Stimulated activated CD8-positive, alpha-beta memory T cell treated with anti-CD3 and anti-CD28 coated beads, Interleukin-12 subunit alpha, Interleukin-12 subunit beta, amount 100 ng/mL, for 24 hours (primary cell): ENCODE results near the gene ZC3H12C.

Experiments
- DNase-seq: peaks from one replicate; pipeline ENCODE4 v3.0.0-alpha.2; 2020; ENCODE audit errors: extremely low read depth

ZC3H12C gene

GRCh38 chr11:110077346-110077745, 15.8 kb upstream of the ZC3H12C start:
- DNase-seq = no peak

DNA sequence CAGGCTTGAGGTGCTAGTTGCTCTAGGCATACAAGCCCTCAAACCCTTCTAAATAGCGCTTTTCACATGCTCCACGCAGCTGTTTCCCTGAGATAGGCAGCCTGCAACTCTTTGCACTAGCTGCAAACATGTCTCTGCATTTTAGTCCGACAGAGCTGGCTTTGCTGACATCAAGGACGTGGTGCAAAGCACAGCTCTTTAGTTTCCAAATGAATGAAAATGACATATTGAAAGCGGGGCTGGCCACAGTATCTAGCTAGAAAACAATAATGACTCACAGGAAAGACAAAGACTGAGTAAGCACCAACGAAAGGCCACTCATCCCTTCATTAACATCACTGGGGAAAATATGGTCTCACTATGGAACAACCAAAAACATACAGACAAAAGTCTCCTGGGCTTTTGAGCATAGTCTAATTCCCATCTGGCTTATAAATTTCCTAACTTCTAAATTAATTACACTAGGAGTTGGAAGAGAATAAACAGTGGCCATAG, 15.3 kb upstream of the ZC3H12C start:
- DNase-seq = no peak

DNA sequence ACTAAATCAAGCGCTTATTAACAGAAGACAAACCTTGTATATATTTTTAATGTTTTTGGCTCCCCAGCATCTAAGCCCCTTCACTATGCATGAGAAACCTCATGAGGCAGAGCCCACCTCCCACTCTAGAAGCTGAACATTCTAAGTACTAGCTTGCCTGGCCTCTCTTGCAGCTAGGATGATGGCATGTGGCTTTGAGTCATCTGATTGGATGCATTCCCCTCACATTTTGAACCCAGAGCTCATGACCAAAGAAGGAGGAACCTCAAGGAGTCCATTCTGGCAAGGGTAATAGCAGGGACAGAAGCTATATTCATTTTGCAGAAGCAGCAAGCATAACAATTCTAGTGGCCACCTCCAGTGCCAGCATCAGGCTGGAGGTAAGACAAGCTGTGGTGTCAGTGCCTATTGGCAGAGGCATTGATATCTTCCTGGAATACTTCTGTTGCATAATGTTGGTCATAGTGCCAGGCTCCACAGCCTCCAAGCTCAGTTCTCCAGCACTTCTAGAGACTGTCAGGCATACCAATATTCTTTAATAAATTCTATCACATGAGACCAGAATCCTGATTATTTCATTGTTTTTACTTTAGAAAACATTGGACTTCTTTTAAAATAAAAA, 14.2 kb upstream of the ZC3H12C start:
- no peak for DNase-seq

- no peak for DNase-seq
These were observed 13.5 kb upstream of the ZC3H12C start for GRCh38 chr11:110079726-110080125.

DNA sequence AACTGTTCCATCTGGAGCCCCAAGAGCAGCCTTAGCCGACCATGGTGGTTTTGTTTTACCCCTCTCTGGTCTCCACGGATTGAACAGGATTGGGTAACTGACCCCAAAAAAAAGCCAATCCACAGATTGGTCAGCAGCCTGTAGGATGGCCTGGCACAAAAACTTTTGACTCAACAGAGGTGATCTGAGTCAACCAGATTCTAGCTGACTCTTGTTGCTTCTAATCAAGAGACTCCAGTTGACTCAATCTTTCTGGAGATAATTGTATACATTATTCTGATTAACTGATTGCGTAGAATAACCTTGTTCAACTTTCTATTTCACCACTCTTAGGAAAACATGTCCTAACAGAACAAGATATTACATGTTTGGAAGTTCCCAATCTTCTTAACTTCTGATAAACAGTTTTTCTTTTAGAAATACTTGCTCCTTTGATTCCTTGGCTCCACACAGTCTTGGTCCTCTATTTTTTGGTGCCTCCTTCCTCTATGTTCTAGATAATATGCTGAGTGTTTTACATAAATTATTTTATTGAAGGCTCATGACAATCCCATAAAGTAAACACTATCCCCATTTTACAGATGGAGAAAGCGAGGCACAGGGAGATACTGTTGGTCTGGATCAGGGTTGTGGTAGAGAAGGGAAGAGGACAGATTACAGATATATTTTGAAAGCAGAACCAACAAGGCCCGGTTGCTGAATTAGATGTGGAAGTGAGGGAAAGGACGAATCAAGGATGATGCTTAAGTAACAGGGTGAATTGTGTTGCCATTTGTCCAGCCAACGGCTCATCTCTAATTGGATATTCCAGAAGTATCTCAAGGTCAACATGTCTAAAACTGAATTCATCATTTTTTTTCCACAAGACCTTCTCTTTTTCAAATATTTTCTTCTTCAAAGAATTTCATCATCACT, 11.5 kb upstream of the ZC3H12C start:
- DNase-seq = no peak

DNA sequence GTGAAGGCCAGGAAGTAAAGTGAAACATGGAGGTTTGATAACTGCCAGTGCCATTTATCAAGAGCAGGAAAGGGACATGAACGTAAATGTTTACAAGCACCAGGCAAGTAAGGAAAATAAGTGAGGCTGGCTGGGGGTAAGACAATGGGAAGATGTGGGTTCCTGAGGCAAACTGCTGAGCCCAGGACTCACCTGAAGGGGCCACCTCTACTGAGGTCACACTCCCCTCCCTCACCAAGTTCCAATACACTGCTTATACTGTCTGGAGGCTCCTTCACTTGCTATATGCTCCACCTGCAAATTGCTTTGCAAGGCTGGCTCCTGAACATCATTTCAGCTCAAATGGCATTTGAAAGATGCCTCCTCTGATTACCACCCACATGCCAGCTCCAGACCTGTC, 10.3 kb upstream of the ZC3H12C start:
- no peak for DNase-seq

- DNase-seq = no peak
These were observed 7.8 kb upstream of the ZC3H12C start for GRCh38 chr11:110085255-110085838.

GRCh38 chr11:110086892-110087309, 6.3 kb upstream of the ZC3H12C start:
- no peak for DNase-seq

DNA sequence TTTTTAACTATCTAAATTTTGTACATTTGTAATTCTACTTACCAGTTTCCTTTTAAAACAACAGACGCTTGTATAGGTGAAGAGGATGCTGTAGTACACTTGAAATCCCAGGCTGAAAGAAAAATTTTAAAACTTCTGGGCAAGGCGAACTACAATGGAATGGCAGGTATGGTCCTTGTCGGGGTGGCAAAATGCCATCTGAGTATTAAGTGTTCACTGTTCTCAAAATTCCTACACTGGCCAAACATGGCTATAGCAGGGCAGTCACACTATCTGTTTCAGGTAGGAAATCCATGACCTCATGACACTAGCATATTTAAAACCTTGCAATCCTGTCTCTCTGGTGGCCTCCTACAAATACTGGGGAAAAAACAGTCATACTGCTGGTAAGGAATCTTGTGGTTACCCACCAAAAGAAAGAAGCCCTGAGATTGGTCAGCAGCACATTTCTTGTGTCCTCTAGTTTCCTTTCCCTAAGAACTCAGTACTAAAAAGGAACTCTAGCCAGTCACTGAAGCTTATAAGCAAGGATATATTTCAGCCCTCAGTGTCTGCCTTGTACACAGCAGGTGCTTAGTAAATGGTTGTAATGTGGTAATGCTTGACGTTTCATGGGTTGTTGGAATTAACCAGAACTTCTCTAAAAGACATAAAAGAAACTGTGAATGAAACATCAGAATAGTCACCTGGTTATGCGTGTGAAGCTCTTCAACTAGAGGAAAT, 5.2 kb upstream of the ZC3H12C start:
- DNase-seq = no peak

- DNase-seq = no peak
These were observed 4.5 kb upstream of the ZC3H12C start for GRCh38 chr11:110088535-110089344.

GRCh38 chr11:110089617-110090282, 3.4 kb upstream of the ZC3H12C start:
- DNase-seq = no peak

GRCh38 chr11:110090466-110091026, 2.6 kb upstream of the ZC3H12C start:
- no peak for DNase-seq

- no peak for DNase-seq
These were observed 1.1 kb upstream of the ZC3H12C start for GRCh38 chr11:110092111-110092514.

DNA sequence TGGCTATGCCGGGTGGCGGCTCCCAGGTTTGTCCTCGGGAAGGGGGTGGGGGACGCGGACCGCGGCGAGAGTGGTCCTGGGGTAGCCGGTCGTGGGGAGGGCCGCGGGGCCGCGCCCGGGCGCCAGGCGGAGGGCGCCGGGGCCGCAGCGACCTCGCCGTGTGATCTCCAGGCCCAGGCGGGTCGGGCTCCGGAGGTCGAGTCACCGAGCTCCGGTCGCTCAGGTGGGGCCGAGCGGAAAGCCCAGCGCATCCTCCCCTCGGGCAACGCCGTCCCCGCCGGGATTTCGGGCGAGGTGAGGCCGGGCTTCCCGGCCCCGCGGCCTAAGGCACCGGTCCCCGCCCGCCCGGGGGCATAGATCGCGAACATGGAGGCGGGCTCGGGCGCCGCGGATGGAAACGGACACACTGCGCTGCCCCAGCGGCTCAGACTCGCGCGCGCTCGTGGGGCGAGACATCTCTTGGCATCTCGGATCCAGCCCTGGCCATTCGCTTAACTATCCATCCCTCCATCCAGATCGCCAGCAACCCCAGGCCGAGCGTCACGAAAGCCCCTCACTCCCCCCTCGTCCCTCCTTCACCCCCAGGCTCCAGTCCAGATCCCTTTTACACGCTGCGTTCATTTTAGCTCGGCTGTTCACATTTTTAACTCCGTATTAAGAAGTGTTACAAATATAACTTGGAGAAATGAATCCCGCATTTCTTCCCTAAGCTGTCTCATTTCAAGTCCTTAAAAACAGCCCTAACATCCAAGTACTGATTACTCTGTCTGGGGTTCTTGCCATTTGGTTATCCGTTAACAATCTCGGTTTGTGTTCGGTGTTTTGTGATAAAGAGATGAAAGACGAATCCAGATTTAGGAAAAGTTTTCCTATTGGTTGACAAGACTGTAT, 460 bp downstream of the ZC3H12C start:
- DNase-seq = no peak

GRCh38 chr11:110094298-110095285, 1.4 kb downstream of the ZC3H12C start:
- no peak for DNase-seq

GRCh38 chr11:110095554-110095953, 2.4 kb downstream of the ZC3H12C start:
- no peak for DNase-seq

GRCh38 chr11:110096496-110096895, 3.3 kb downstream of the ZC3H12C start:
- no peak for DNase-seq

DNA sequence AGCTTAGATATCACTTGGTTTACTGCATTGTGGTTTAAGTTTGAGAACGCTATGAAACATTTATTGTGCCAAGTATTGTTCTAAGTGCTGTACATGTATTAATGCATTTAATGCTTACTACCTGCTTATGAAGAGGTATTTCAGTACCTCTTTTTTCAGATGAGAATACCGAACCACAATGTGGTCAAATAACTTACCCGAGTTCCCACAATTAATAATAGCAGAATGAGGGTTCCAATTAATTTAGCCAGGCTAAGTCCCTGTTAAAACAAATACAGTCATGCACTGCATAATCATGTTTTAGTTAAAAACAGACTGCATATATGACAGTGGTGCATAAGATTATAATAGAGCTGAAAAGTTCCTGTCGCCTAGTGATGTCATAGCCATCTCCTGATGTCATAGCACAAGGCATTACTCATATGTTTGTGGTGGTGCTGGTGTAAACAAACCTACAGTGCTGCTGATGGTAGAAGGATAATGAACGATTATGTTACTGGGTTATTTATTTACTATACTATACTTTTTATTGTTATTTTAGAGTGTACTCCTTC, 4.3 kb downstream of the ZC3H12C start:
- no peak for DNase-seq
